HepG2 (cell line): ENCODE measurements around the gene INPP4B. TPM values are rescaled to one million over a fixed set of nuclear protein-coding genes. Genes with fewer than 3 reads are reported as not detected.

ENCODE experiments used
- ATAC-seq: fragments of 200-7000 bp; cut with Tn5 transposase; 3 replicates; pipeline ENCODE4 v1.9.1; 2020; ENCODE audit warnings: mild to moderate bottlenecking, moderate library complexity
- BruUV-seq: library from RNA; stranded (reverse); fragments of 400-500 nt; replicated peaks from 2 replicates; lab custom pipeline; 2021; lab: Mats Ljungman, UMichigan
- CTCF ChIA-PET: fragments of 300-600 bp; formaldehyde crosslinking; extraction: SDS; loops from one replicate; lab custom pipeline; 2021; ENCODE audit warnings: low total read pairs, inconsistent platforms, low intra/inter-chr PET ratio; lab: Yijun Ruan, JAX
- POLR2A ChIA-PET: fragments of 350-600 bp; sonication (Branson Sonifier 250); formaldehyde crosslinking; loops from one replicate; lab custom pipeline; 2020; ENCODE audit warnings: antibody characterized with exemption, inconsistent platforms; lab: Yijun Ruan, JAX
- DNase-seq: peaks from one replicate; pipeline ENCODE4 v3.0.0-alpha.2; 2015; ENCODE audit warnings: low spot score
- FAIRE-seq: peaks from 3 replicates; lab custom pipeline; 2011; peaks lifted over from hg19 to GRCh38; lab: Jason Lieb, UNC
- H2AFZ ChIP-seq: one replicate; pipeline ENCODE4 v1.6.1; 2011; ENCODE audit warnings: low read length, inconsistent platforms
- H3K27ac ChIP-seq: fragments of 300-600 bp; 3 replicates; pipeline ENCODE4 v1.8.0; 2011; ENCODE audit warnings: mixed run types, mild to moderate bottlenecking, mixed read lengths, low read length, inconsistent platforms; ENCODE audit not compliant: insufficient read depth; ENCODE audit errors: extremely low read length
- H3K27me3 ChIP-seq, 2 experiments: fragments of 200-600 bp in 1 of 2; 2 replicates in 1 of 2; 3 replicates in 1 of 2; pipeline versions ENCODE4 v1.6.0 to v1.8.0; 2011; ENCODE audit warnings: low read length in 2 of 2, mild to moderate bottlenecking in 2 of 2, moderate library complexity in 2 of 2, inconsistent platforms in 1 of 2; ENCODE audit not compliant: insufficient read depth in 2 of 2, control insufficient read depth in 1 of 2
- H3K36me3 ChIP-seq, 2 experiments: fragments of 200-600 bp in 1 of 2; replicated peaks in 1 of 2; 2 replicates in 1 of 2; 3 replicates in 1 of 2; pipeline versions ENCODE4 v1.5.1 to v1.8.0; 2011; ENCODE audit warnings: low read length in 2 of 2, inconsistent platforms in 1 of 2; ENCODE audit not compliant: insufficient read depth in 2 of 2, control insufficient read depth in 1 of 2
- H3K4me1 ChIP-seq: 2 replicates; pipeline ENCODE4 v1.5.1; 2012; ENCODE audit warnings: low read length, inconsistent platforms; ENCODE audit not compliant: insufficient read depth
- H3K4me2 ChIP-seq: 2 replicates; pipeline ENCODE4 v1.6.0; 2011; ENCODE audit warnings: low read depth, low read length, inconsistent platforms
- H3K4me3 ChIP-seq, 3 experiments: fragments of 200-600 bp in 1 of 3; sonication (generic), shearing (Covaris generic) in 1 of 3; replicated peaks in 1 of 3; 2 replicates each; pipeline ENCODE4 v1.5.1; 2011 to 2016; ENCODE audit warnings: low read length in 3 of 3, inconsistent platforms in 2 of 3, low read depth in 2 of 3, mild to moderate bottlenecking in 2 of 3, control low read depth in 1 of 3, mixed read lengths in 1 of 3; ENCODE audit not compliant: insufficient read depth in 1 of 3
- H3K79me2 ChIP-seq: one replicate; pipeline ENCODE4 v1.6.1; 2011; ENCODE audit warnings: low read length, inconsistent platforms; ENCODE audit not compliant: insufficient read depth
- H3K9ac ChIP-seq: 2 replicates; pipeline ENCODE4 v1.6.0; 2011; ENCODE audit warnings: mild to moderate bottlenecking, low read depth, low read length, inconsistent platforms; ENCODE audit not compliant: insufficient read depth
- H3K9me3 ChIP-seq: 2 replicates; pipeline ENCODE4 v1.5.1; 2012; ENCODE audit warnings: mild to moderate bottlenecking, low read length
- H4K20me1 ChIP-seq: 2 replicates; pipeline ENCODE4 v1.6.0; 2011; ENCODE audit warnings: inconsistent platforms, mild to moderate bottlenecking, low read length, moderate library complexity; ENCODE audit not compliant: insufficient read depth
- FIP1L1 ChIP-seq: fragments of 200-400 bp; formaldehyde crosslinking; IDR thresholded peaks from 2 replicates; pipeline ENCODE4 v1.6.1; 2018; ENCODE audit warnings: low read depth, mild to moderate bottlenecking, low read length, moderate library complexity, borderline replicate concordance; ENCODE audit not compliant: insufficient read depth
- FOXO1 ChIP-seq: sonication (generic); formaldehyde crosslinking; IDR thresholded peaks from 2 replicates; pipeline ENCODE4 v1.4.0; 2020; ENCODE audit warnings: missing genetic modification reagents
- NFYC ChIP-seq: IDR thresholded peaks from 2 replicates; pipeline ENCODE4 v1.6.1; 2016; ENCODE audit warnings: missing genetic modification reagents, missing compliant biosample characterization
- NR2F2 ChIP-seq: IDR thresholded peaks from 2 replicates; pipeline ENCODE4 v1.6.1; 2012; ENCODE audit warnings: low read depth, inconsistent platforms, borderline replicate concordance
- POLR2AphosphoS2 ChIP-seq: IDR thresholded peaks from 2 replicates; pipeline ENCODE4 v1.6.1; 2011; ENCODE audit warnings: low read depth, low read length, improper control_type of control experiment
- ZNF577 ChIP-seq: sonication (generic); formaldehyde crosslinking; IDR thresholded peaks from 2 replicates; pipeline ENCODE4 v1.4.0; 2020; ENCODE audit warnings: mild to moderate bottlenecking, low read depth, missing genetic modification reagents, borderline replicate concordance
- ZNF83 ChIP-seq: sonication (generic); formaldehyde crosslinking; IDR thresholded peaks from 2 replicates; pipeline ENCODE4 v1.4.0; 2020; ENCODE audit warnings: missing genetic modification reagents, mild to moderate bottlenecking, borderline replicate concordance
- WGBS: methylation state at CpG from one replicate; pipeline ENCODE4 v1.1.6; 2017; ENCODE audit warnings: low lambda C conversion rate; 5-methylcytosine and 5-hydroxymethylcytosine counted together
- in situ Hi-C: cut with HindIII; loops from 2 replicates; pipeline ENCODE4 v1.10.0; 2017; ENCODE audit warnings: low pct_unique_long_range_greater_than_20kb; ENCODE audit not compliant: extremely low pct_ligation_motif_present
- intact Hi-C: fragments of 100-400 bp; cut with micrococcal nuclease; formaldehyde crosslinking; loops from one replicate; pipeline ENCODE4 v1.10.0; 2022; ENCODE audit not compliant: unreplicated experiment
- polyA plus RNA-seq, 8 experiments: library from polyadenylated mRNA; depleted of rRNA in 3 of 8; stranded (reverse) in 7 of 8; unstranded in 1 of 8; fragments of >200 nt; fragmentation: Illumina TruSeq in 4 of 8; extraction: Trizol in 4 of 8; gene quantifications; 2 replicates each; pipeline versions ENCODE4 v1.2.1 to v1.2.3, GENCODE V29; 2011 to 2016; ENCODE audit warnings: low read depth in 4 of 8, missing spikeins in 1 of 8, mixed read lengths in 1 of 8; ENCODE audit not compliant: insufficient read depth in 1 of 8
- total RNA-seq, 5 experiments: library from RNA; depleted of rRNA; stranded (reverse); fragments of >200 nt; fragmentation: Illumina TruSeq; extraction: Trizol; gene quantifications; 2 replicates each; pipeline ENCODE4 v1.2.3, GENCODE V29; 2016; ENCODE audit warnings: low read depth in 1 of 5
- TF ChIP-seq, protein P1 (sequence below), 2 experiments: sonication (generic) in 1 of 2; formaldehyde crosslinking in 1 of 2; IDR thresholded peaks; 2 replicates each; pipeline versions ENCODE4 v1.4.0 to v1.6.1; 2018 to 2020; ENCODE audit warnings: missing genetic modification reagents in 2 of 2, borderline replicate concordance in 1 of 2, low read depth in 1 of 2, mild to moderate bottlenecking in 1 of 2, missing biosample characterization in 1 of 2
- TF ChIP-seq, protein P2 (sequence below): sonication (generic); formaldehyde crosslinking; IDR thresholded peaks from 2 replicates; pipeline ENCODE4 v1.5.1; 2020; ENCODE audit warnings: missing genetic modification reagents, mild to moderate bottlenecking, borderline replicate concordance

The INPP4B gene
- total and polyA plus RNA-seq, 2 of the 13 experiments (the other 11 are each of a cell fraction or from before 2014, with no cell fraction given) = not detected

DNA sequence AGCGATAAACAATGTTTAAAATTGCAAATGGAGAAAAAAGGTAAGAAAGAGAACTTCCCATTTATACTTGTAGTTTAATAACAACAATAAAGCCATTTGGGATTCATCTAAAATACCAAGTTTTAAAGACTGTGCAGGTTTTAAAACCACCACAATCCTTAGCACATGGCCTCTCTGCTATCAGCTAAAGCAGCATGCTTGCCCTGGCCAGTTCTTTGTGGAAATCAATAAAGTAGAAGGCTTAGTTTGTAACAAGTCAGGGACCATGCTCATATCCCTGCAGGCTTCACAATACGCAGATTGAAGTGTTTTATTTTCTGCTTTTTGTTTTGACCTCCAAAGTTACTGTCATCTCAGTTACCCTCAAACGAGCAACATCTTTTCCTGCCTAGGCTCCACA, 249.5 kb downstream of the INPP4B start (continued):
- TF ChIP-seq, protein P1, sequence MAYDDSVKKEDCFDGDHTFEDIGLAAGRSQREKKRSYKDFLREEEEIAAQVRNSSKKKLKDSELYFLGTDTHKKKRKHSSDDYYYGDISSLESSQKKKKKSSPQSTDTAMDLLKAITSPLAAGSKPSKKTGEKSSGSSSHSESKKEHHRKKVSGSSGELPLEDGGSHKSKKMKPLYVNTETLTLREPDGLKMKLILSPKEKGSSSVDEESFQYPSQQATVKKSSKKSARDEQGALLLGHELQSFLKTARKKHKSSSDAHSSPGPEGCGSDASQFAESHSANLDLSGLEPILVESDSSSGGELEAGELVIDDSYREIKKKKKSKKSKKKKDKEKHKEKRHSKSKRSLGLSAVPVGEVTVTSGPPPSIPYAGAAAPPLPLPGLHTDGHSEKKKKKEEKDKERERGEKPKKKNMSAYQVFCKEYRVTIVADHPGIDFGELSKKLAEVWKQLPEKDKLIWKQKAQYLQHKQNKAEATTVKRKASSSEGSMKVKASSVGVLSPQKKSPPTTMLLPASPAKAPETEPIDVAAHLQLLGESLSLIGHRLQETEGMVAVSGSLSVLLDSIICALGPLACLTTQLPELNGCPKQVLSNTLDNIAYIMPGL (CRISPR knock-in tag; IDR thresholded peaks at IDR 0.05; ENCODE audit: borderline replicate concordance in 1 of 2, low read depth in 1 of 2) = no peak
- no peak for TF ChIP-seq FOXO1
- TF ChIP-seq FIP1L1 = no peak
- no peak for TF ChIP-seq POLR2AphosphoS2

DNA sequence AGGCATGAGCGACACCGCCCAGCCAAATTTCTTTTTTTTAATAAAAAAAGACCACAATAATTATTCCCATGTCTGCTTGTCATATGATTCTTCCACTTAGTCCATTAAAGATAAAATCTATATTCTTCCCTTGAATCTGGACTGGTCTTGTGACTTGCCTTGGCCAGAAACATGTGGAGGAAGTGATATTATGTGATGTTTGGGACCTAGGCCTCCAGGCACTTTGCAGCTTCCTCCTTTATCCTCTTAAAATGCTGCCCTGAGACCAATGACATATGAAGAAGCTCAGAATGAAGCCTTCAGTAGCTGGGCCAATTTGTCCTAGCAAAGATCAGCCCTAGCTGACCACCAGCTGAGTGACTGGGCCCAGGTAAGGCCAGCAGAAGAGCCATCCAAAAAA, 250.0 kb downstream of the INPP4B start:
- Histone ChIP-seq H3K79me2 (no peaks in the 10 kb centered on the region), H3K4me3 (no peak overlapping the region), H3K4me2 (no peak overlapping the region), H3K9me3 (peaks cover 71% of the 10 kb centered on the region), H3K9ac (no peak overlapping the region), H3K27me3 (no peaks in the 10 kb centered on the region), H3K4me1 (no peaks in the 10 kb centered on the region), H4K20me1 (no peaks in the 10 kb centered on the region), H3K27ac (no peak overlapping the region), H3K36me3 (no peaks in the 10 kb centered on the region), H2AFZ (no peak overlapping the region)
- ChIA-PET POLR2A (no interaction called here), CTCF (no interaction called here)
- WGBS = 62% methylated on average over 2 of the region's 2 CpGs
- TF ChIP-seq NR2F2 (no peak), ZNF577 (CRISPR knock-in tag) (no peak), NFYC (CRISPR knock-in tag) (no peak), ZNF83 (CRISPR knock-in tag) (no peak)
- TF ChIP-seq, protein P2, sequence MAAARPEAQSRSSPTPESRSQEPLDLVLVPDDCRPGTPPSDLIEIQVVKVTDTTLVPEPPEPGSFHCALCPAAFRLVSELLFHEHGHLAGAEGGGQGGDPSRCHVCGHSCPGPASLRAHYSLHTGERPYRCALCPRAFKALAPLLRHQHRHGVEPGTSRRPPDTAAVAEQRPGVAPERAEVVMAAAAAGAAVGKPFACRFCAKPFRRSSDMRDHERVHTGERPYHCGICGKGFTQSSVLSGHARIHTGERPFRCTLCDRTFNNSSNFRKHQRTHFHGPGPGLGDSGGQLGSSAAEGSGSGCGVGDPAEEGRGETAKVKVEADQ (CRISPR knock-in tag) = no peak
- ATAC-seq (no peak), DNase-seq (no peak), FAIRE-seq (no peak)
- intact Hi-C loops = no loop called here
- BruUV-seq = no TSS peak
- in situ Hi-C loops = no loop called here
